Neural cell (in vitro differentiated cells): ENCODE measurements around the gene EXD3.

Experiments used
- CTCF ChIP-seq: fragments of 450-650 bp; IDR thresholded peaks from 2 replicates; pipeline ENCODE4 v1.5.1; 2014; ENCODE audit warnings: antibody characterized with exemption, mild to moderate bottlenecking, moderate library complexity; ENCODE audit not compliant: poor library complexity, severe bottlenecking
- EZH2 ChIP-seq: fragments of 200-600, 300-800 bp; shearing (Covaris generic), sonication (generic); IDR thresholded peaks from 2 replicates; pipeline ENCODE4 v1.6.1; 2014; ENCODE audit warnings: antibody characterized with exemption, low read length, borderline replicate concordance, mild to moderate bottlenecking; ENCODE audit not compliant: insufficient read depth, poor library complexity, severe bottlenecking
- POLR2AphosphoS5 ChIP-seq: IDR thresholded peaks from 2 replicates; pipeline ENCODE4 v1.6.1; 2012
- RAD21 ChIP-seq: fragments of 450-650 bp; conservative IDR thresholded peaks from 2 replicates; pipeline ENCODE4 v1.6.1; 2014; ENCODE audit warnings: antibody characterized with exemption, mild to moderate bottlenecking, moderate library complexity
- REST ChIP-seq: IDR thresholded peaks from 2 replicates; pipeline ENCODE4 v1.6.1; 2012; ENCODE audit warnings: borderline replicate concordance
- SMC3 ChIP-seq: fragments of 450-650 bp; conservative IDR thresholded peaks from 2 replicates; pipeline ENCODE4 v1.6.1; 2014; ENCODE audit warnings: antibody characterized with exemption, mild to moderate bottlenecking, moderate library complexity; ENCODE audit not compliant: poor library complexity
- TAF1 ChIP-seq: IDR thresholded peaks from 2 replicates; pipeline ENCODE4 v1.6.1; 2012; ENCODE audit warnings: low read depth

- TF ChIP-seq REST (no peak), CTCF (no peak), EZH2 (no peak), POLR2AphosphoS5 (no peak), TAF1 (no peak), SMC3 (no peak), RAD21 (no peak)
Measured at GRCh38 chr9:137434498-137435380, 11.8 kb upstream of the EXD3 start.
